Tibial artery (tissue), 4 donors: ENCODE results near the gene CTIF.

Source experiments
- DNase-seq, 2 donors: peaks; one replicate each; pipeline ENCODE4 v3.0.0-alpha.2; 2019
- H3K27ac ChIP-seq, 2 donors: fragments of 200-600 bp; sonication (generic) in 1 of 2; 1 replicate in 1 of 2; 2 replicates in 1 of 2; pipeline ENCODE4 v1.5.1; 2018 to 2019; ENCODE audit warnings: mild to moderate bottlenecking in 1 of 2
- H3K27me3 ChIP-seq, 2 donors: fragments of 200-600 bp; sonication (generic) in 1 of 2; one replicate each; pipeline versions ENCODE4 v1.5.1 to v1.6.0; 2016 to 2019
- H3K36me3 ChIP-seq, 3 donors: fragments of 200-600 bp; sonication (generic) in 2 of 3; one replicate each; pipeline ENCODE4 v1.5.1; 2016 to 2019; ENCODE audit warnings: mild to moderate bottlenecking in 2 of 3
- H3K4me1 ChIP-seq, 4 donors: fragments of 200-600 bp; sonication (generic) in 2 of 4; 1 replicate in 3 of 4; 2 replicates in 1 of 4; pipeline ENCODE4 v1.5.1; 2016 to 2019
- H3K4me3 ChIP-seq, 2 donors: fragments of 200-600 bp; sonication (generic) in 1 of 2; 1 replicate in 1 of 2; 2 replicates in 1 of 2; pipeline ENCODE4 v1.5.1; 2018 to 2019; ENCODE audit warnings: mild to moderate bottlenecking in 2 of 2
- H3K9me3 ChIP-seq, 3 donors: fragments of 200-600 bp; sonication (generic) in 1 of 3; one replicate each; pipeline ENCODE4 v1.5.1; 2016 to 2019
- CTCF ChIP-seq, 2 experiments: fragments of 200-600 bp in 1 of 2; fragments of 450-650 bp in 1 of 2; IDR thresholded peaks; one replicate each; pipeline ENCODE4 v1.5.1; 2017 to 2019; ENCODE audit warnings: antibody characterized with exemption in 2 of 2, mild to moderate bottlenecking in 1 of 2, moderate library complexity in 1 of 2
- intact Hi-C: fragments of 100-400 bp; cut with DNase I; formaldehyde crosslinking; loops from one replicate; pipeline ENCODE4 v1.15.0; 2023; ENCODE audit warnings: low total_unique reads

CTIF gene

DNA sequence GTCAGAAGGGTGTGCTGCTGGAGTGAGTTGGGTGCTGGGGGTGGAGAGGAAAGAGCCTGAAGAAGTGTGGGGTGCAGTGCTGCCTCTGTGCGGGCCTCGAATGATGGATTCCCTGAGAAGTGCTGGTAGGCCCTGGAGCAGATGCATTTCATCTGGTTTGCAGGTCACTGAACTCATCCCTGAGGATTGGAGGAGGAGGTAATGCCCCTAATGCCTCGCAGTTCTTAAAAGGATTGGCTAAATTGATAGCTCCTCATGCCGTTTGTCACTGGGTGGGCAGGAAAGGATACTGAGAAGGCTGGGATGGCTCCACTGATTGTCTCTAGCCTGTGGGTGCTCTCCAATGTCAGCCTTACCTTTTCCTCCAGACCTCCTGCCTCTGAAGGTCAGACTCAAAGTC lies 74.1 kb downstream of the CTIF start:
- Histone ChIP-seq H3K27ac (peak overlapping the region; percentile 80 to 83), H3K4me3 (no peak overlapping the region), H3K4me1 (peaks cover 0 to 82% (median 69%) of the 10 kb centered on the region in 4 donors), H3K9me3 (no peaks in the 10 kb centered on the region), H3K27me3 (no peaks in the 10 kb centered on the region), H3K36me3 (no peaks in the 10 kb centered on the region)
- DNase-seq = no peak
- no peak for TF ChIP-seq CTCF (IDR thresholded peaks at IDR 0.05)
- intact Hi-C loops = loop anchor here (5.0 to 10.0 kb wide), 2 partner anchors 52 to 76 kb away; partner anchors contain the start of gene CTIF

DNA sequence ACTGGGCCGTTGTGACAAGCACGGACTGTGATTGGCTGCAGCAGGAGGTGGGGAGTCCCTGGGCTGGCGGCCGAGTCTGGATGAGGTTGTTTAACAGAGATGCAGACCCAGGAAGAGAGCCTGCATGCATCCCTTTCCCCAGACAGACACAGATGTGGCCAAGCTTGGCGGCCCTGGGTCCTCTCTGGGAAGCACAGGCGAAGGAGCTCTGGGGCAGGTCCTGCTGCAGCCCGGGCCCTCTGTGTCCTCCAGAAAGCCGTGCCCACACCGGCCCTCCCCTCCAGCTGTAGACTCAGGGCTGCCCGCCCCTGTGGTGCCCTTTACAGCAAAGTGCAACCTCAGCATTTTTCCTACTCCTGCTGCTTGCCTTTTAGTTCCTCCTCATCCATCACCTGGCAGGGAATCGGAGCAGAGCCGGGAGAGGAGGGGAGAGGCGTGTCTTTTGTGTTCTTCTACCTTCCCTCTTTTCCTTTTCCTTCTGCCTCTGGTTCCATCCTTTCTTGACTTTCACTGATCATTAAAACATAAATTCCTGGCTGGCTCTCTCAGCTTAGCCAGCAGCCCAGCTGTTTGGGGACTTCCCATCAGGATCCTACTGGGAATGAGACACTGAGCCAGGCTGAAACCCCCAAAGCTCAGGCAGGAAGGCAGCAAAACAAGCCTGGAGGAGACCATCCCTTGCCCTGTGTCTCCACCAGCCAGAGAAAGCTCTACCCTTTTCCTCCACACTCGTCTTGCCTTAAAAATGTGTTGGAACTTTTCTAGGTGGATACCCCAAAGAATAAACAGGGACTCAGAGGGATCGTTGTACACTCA lies 75.0 kb downstream of the CTIF start:
- H3K27ac ChIP-seq = peak overlapping the region; percentile 80 to 83
- DNase-seq = peak; percentile 88 to 92

DNA sequence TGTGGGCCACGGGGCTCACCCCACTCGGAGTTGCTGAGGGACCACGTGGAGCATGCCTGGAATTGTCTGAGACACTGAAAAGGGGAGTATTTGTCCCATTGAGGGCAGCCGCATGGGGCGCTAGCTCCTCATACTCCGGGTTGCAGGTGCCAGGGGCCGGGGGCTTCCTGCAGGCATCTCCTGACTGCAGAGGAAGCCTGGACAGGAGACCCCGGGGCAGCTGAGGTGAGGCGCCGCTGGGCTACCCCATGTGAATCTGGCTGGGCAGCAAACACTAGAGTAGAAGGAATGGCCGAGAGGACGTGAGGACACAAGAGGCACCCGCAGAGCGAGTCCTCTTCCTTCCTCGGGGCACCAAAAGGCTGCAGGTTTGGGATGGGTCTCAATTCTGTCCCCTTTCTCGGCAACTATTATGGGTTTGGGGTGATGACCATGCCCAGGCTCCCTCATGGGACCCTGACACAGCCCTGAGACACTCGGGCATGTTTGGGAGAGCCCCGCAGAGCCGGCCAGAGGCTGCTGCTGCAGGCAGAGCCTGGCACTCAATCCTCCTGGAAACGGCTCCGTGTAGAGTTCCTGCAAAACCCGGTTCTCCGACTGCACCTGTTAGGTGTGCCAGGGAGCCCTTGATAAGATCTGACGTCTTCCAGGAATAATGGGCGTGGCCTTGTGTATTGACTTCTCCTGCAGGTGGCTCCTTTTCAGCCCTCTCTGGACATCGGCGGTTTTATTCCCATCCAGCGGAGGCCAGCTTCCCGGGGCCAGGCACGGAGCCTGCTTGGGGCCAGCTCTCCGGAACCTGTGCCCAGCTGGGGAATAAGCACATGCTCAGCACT lies 77.0 kb downstream of the CTIF start:
- peaks cover 0 to 14% (median 10%) of the 10 kb centered on the region in 3 donors for H3K36me3 ChIP-seq
- no peaks in the 10 kb centered on the region for H3K27me3 ChIP-seq
- DNase-seq = no peak
- peaks cover 0 to 67% (median 57%) of the 10 kb centered on the region in 4 donors for H3K4me1 ChIP-seq
- TF ChIP-seq CTCF (IDR thresholded peaks at IDR 0.05) = no peak
- H3K27ac ChIP-seq = peak overlapping the region; percentile 11 to 29
- intact Hi-C loops = loop anchor here (10.0 kb wide), 1 partner anchor 49 kb away; no protein-coding TSS in a partner anchor
- no peak overlapping the region for H3K4me3 ChIP-seq
- H3K9me3 ChIP-seq = no peaks in the 10 kb centered on the region

More for the DNA sequence above, 75.0 kb downstream of the CTIF start:
- intact Hi-C loops = loop anchor here (5.0 to 10.0 kb wide), 2 partner anchors 51 to 76 kb away; partner anchors contain the start of gene CTIF
- Histone ChIP-seq H3K4me3 (peak overlapping the region in 1 of 2 donors; percentile 19), H3K27me3 (no peaks in the 10 kb centered on the region), H3K4me1 (peaks cover 0 to 83% (median 73%) of the 10 kb centered on the region in 4 donors), H3K9me3 (no peaks in the 10 kb centered on the region), H3K36me3 (no peaks in the 10 kb centered on the region)
- no peak for TF ChIP-seq CTCF (IDR thresholded peaks at IDR 0.05)

DNA sequence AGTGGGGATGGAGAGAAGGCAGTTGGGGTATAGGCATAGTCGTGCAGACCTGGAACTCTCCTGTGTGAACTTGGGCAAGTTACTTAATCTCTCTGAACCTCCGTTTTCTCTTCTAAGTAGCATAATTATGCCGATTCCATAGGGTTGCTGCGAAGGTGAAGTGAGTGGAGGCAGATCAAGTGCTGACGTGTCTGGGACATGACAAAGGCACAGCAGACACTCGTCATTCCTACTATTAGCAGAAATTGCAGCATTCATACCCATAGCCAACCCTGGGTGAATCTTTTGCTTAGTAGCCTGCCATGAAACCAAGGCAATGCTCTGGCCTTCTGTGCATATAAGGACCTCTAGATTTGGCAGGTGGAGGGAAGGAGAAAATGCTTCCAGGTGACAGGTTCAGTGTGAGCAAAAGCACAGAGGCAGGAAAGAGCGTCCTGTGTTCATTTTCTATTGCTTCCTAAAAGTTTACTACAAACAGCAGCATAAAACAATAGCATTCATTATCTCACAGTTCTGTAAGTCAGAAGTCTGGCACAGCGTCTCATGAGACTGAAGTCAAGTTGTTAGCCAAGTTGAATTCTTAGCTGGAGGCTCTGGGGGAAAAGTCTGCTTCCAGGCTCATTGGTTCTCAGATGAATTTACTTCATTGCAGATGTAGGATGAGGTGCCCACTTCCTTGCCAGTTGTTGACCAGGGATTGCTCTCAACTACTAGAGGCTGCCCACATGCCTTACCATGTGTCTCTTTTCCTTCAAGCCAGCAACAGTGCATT lies 77.8 kb downstream of the CTIF start:
- H3K27ac ChIP-seq = peak overlapping the region; percentile 38 to 46
- DNase-seq = no peak
- H3K27me3 ChIP-seq = no peaks in the 10 kb centered on the region
- H3K4me1 ChIP-seq = peaks cover 0 to 59% (median 53%) of the 10 kb centered on the region in 4 donors
- intact Hi-C loops = loop anchor here (10.0 kb wide), 1 partner anchor 48 kb away; no protein-coding TSS in a partner anchor
- peaks cover 0 to 20% (median 17%) of the 10 kb centered on the region in 3 donors for H3K36me3 ChIP-seq
- no peak overlapping the region for H3K4me3 ChIP-seq
- H3K9me3 ChIP-seq = no peaks in the 10 kb centered on the region
- no peak for TF ChIP-seq CTCF (IDR thresholded peaks at IDR 0.05)
